GM18861 (cell line): ENCODE measurements around the gene KRTAP10-4.
"Not testable (repeated sequence)": the region's sequence is repeated elsewhere in the genome, so short reads cannot be mapped to it uniquely, and the experiment has no call there.

Experiments used
- ATAC-seq: cut with Tn5 transposase; IDR thresholded peaks from one replicate; pipeline ENCODE4 v1.9.1; 2021; ENCODE audit not compliant: unreplicated experiment

The KRTAP10-4 gene, protein sequence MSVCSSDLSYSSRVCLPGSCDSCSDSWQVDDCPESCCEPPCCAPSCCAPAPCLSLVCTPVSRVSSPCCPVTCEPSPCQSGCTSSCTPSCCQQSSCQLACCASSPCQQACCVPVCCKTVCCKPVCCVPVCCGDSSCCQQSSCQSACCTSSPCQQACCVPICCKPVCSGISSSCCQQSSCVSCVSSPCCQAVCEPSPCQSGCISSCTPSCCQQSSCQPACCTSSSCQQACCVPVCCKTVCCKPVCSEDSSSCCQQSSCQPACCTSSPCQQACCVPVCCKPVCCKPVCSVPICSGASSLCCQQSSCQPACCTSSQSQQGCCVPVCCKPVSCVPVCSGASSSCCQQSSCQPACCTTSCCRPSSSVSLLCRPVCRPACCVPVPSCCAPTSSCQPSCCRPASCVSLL

DNA sequence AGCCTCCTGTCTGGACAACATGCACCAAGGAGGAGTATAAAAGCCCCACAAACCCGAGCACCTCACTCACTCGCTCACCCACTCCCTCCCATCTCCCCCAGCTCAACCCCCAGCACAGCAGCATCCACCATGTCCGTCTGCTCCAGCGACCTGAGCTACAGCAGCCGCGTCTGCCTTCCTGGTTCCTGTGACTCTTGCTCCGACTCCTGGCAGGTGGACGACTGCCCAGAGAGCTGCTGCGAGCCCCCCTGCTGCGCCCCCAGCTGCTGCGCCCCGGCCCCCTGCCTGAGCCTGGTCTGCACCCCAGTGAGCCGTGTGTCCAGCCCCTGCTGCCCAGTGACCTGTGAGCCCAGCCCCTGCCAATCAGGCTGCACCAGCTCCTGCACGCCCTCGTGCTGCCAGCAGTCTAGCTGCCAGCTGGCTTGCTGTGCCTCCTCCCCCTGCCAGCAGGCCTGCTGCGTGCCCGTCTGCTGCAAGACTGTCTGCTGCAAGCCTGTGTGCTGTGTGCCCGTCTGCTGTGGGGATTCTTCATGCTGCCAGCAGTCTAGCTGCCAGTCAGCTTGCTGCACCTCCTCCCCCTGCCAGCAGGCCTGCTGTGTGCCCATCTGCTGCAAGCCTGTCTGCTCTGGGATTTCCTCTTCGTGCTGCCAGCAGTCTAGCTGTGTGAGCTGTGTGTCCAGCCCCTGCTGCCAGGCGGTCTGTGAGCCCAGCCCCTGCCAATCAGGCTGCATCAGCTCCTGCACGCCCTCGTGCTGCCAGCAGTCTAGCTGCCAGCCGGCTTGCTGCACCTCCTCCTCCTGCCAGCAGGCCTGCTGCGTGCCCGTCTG, at the start of gene KRTAP10-4:
KRTAP10-4 (plus strand) TSS at position 100 of the 827 bp plus-strand sequence; CDS start at position 130, 30 bp downstream.
- ATAC-seq: not testable (repeated sequence)

DNA sequence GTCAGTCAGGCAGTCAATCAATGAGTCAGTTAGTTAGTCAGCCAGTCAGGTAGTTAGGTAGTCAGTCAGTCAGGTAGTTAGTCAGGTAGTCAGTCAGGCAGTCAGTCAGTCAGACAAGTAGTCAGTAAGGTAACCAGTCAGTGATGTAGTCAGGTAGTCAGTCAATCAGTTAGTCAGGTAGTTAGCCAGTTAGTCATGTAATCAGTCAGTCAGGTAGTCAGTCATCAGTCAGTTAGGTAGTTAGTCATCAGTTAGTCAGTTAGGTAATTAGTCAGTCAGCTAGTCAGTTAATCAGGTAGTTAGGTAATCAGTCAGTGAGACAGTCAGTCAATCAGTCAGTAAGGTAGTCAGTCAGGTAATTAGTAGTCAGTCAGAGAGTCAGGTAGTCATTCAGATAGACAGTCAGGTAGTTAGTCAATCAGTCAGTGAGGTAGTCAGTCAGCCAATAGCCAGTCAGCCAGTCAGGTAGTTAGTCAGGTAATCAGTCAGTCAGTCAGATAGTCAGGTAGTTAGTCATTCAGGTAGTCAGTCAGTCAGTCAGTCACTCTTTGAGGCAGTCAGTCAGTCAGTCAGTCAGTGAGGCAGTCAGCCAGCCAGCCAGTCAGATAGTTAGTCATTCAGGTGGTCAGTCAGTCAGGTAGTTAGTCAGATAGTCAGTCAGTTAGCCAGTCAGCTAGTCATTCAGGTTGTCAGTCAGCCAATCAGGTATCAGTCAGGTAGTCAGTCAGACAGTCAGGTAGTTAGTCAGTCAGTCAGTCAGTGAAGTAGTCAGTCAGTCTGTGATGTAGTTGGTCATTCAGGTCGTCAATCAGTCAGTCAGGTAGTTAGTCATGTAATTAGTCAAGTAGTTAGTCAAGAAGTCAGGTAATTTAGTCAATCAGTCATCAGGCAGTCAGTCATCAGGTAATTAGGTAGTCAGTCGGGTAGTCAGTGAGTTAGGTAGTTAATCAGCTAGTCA, 48.8 kb upstream of the KRTAP10-4 start:
- ATAC-seq: no peak

DNA sequence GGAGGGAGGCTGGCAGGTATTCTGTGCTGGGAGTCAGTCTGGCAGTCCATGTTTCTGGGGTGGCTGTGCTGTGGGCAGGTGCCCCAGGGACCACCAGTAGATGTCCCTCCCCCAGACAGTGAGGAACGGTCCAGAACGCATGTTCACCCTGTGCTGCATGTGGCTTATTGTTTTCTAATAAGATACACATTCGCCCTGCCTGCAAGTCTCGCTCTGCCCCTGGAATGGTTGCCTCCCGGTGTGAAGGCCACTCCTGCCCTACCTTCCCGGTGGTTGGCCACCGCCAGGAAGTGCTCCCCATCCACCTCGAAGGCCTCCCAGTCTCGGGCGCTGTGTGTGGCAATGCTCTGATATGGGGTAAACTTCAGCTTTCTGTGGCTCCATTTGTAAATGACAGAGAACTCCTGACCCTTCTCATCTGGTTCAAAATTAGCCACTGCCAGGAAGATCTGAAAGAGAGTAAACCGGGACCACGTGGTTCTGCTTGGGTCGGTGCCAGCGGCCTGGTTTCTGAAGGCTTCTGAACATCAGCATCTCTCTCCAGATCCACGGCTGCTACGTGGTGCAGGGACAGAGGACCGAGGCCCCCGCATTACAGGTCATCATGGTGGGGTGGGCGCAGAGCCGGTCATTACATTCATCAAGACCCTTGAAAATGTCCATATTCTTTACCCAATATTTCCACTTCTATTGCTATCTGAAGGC, 48.0 kb upstream of the KRTAP10-4 start:
- no peak for ATAC-seq

DNA sequence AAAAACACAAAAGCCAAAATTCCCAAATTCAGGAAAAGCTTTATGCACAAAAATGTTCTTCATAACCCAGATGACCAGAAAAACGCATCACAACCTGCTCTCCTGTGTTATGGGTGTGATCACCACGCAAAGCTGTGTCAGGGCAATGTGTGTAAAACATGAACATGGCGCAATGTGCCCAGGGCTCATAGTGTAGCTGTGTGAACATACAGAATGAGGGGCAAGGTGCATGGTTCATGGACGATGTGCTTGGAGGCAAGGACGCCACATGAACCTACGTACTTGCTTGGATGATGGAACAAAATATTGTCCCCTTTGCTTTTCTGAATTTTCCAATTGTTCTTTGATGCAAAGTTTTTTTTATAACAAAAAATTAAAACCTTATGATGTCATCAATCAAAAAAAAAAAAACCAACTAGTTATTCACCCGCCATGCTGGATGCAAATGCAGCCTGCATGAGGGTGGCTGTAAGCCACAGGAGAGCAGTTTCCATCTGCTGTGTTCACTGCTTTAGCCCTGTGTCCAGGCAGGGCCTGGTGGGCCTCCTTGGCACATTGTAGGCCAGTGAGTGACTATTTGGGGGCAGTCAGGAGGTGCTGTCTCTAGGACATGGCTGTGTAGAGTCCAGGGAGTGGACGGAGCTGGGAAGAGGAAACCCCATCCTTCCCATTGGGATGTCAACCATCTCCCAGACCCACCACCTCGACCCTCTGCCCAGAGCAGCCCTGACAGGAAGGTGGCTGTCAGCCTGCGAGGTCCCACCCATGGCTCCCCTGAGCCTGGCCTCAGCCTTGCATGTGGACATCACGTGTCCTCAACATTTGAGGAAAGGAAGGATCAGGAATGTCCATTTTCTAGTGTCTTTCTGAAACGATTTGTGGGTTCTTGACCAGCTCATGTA, 47.2 kb upstream of the KRTAP10-4 start:
- ATAC-seq: no peak

DNA sequence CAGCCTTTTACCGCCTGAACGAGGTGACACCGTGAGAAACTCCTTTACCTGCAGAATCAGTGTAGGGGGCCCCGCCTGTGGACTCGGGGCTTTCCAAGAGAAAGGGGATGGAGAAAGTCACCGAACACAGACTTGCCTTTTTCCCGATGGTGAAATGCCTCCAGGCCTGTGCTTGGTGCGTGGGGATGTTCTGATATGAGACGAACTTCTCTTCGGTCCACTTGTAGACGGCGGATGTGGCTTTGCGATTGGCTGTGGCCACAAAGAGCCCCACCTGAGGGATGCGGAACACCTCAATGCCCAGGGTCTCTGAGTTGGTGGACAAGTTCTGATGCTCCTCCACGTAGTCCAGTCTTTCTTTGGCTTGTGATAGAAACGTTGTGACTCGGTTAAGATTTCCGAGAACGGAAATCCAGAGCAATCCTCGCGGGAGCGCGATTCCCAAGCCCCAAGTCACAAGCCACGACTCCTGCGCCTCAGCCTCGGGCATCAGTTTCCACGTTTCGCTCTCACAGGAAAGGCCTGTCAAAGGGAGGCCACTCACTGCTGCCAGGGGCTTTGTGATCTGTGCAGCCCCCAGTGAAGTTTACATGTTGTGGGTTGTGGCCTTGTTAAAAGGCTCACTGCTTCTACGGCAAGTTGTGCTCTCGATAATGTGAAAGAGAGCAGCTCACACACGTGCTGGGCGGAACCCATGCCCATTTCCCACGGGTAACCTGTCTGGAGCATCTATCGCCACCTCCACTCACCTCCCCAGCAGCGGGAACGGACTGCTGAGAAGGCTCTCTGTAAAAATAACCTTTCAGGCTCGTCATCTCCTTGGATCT, 46.2 kb upstream of the KRTAP10-4 start:
- no peak for ATAC-seq

DNA sequence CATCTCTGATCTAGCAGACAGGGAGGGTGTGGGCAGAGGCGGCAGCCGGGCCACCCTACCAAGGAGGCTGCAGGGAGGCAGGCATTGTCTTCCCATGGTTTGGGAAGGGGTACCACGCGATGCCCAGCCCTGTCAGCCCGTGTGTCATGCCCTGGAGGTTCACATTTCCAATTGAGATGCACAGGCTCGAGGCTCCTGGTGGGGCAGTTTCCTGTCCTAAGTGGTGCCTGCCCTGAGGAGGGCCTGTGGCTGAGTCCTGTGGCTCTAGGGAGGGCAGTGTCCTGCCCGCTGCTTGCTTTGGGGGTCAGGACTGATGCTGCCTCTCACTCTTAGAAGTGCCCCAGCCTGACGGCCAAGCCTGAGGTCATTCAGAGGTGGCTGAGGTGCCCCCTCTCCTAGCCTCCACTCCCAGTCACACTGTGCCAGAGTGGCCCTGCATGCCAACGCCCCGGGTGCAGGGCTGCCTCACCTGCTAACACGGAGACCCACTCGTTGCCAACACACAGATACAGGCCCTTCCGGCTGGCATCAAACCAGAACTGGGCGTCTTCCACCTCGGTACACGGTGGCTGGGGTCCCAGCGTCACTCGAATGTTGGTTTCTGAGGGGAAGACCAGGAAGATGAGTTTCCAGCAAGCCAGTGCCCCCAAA, 45.4 kb upstream of the KRTAP10-4 start:
- ATAC-seq: no peak

DNA sequence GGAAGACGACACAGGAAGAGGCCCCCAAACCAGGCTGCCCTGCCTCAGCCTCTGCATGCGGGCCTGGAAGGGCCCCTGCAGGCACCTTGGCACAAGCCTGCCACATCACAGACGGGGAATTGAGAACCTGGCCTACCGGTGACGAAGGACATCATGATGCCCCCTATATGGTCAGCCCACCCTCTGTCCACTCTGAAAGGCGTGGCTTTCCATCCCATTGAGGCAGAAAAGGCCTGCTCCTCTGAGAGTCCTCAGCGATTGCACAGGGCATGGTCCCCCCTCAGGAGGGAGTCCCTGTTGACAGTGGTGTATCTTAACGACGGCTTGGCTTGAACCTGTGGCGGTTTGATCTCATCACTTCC, 44.9 kb upstream of the KRTAP10-4 start:
- ATAC-seq: no peak

DNA sequence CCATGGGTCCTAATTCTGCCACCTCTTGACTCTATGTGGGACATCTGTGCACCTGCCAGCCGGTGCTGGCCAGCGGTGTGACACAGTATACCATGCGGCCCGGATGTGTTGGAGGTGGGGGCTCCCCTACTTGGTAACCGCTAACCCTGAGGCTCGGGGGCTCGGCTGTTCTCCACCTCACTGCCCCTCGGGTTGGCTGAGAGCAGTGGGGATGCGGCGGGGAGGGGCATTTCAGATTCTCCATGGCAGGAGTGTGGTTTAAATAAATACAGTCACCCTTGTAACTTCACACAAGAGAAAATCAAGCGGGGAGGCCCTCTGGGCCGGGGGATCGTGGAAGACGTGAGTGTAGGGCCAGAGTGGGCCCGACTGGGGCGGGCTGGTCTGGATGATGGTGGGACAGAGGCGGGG, 44.5 kb upstream of the KRTAP10-4 start:
- no peak for ATAC-seq

DNA sequence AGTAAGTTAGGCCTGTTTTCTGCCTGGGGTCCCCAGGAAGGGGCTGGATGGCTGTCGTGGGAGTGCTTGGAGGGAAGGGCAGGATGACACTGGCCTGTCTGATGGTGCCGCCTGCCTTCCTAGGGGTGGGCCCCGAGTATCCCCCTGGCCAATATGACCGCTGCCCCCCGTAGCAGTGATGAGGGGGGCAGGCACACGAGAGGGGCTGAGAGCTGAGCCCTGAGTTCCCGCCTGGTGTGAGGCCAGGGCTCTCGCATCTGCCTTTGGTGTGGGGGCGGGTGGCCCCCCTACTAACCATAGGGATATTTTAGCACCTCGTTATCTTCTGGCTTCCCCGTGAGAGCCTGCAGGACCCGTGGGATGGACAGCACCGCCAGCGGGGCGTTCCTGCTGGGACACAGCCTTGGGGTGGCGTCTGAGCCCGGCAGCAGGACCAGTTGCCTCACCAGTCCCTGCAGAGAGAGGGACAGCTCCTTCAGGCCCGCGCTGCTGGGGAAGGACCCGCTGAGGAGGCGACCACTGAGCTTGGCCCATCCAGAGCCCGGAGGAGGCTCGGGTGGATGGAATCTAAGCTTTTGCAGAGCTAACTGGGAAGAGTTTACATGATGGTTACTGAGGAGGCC, 43.9 kb upstream of the KRTAP10-4 start:
- ATAC-seq: no peak

DNA sequence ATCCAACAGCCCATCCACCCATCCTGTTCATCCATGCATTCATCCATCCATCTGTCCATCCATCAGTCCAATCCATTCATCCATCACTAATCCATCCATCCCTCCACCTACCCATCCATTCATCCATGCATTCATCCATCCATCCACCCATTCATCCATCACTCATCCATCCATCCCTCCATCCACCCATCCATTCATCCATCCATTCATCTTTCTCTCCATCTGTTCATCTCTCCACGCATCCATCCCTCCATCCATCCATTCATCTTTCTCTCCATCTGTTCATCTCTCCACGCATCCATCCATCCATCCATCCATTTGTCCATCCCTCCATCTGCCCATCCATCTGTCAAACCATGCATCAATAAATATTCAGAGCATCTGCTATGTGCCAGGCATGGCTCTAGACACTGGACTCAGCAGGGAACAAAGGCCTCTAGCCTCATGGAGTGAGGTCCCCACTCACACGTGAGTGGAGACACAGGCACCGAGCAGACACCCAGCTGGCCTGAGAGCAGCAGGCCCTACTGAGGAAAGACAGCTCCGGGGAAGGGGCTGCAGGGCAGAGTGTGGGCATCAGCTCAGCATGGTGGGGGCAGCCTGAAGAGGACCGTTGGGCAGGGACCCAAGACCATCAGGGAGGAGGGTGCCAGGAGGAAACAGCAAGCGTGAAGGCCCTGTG, 43.2 kb upstream of the KRTAP10-4 start:
- ATAC-seq: no peak

DNA sequence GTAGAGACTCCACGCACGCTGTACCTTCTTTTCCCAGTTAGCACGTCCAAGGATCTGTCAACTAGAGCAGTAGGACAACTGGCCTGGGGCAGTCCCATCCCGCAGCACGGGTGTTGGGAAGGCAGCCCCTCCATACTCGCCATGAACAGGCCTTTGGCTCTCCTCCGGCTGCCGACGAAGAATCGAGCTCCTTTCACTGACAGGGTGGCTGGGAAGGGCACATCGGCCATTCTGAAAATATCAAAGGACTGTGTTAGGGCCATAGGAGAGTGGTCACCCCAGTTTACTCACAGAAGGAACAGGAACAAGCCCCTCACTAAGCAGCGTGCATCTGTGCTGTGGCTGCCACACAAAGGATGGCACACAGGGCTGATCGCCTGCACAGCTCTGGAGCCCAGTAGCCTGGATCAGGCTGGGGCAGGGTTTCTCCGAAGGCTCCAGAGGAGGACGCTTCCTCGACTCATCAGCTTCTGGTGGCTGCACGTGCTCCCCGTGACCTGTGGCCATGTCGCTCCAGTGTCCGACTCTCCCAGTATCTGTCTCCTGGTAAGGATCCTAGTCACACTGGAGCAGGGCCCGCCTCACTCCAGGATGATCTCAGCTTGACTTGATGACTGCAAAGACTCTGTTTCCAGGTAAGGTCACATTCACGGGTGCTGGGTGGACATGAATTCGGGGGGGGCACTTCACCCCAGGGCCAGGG, 42.5 kb upstream of the KRTAP10-4 start:
- ATAC-seq: no peak

DNA sequence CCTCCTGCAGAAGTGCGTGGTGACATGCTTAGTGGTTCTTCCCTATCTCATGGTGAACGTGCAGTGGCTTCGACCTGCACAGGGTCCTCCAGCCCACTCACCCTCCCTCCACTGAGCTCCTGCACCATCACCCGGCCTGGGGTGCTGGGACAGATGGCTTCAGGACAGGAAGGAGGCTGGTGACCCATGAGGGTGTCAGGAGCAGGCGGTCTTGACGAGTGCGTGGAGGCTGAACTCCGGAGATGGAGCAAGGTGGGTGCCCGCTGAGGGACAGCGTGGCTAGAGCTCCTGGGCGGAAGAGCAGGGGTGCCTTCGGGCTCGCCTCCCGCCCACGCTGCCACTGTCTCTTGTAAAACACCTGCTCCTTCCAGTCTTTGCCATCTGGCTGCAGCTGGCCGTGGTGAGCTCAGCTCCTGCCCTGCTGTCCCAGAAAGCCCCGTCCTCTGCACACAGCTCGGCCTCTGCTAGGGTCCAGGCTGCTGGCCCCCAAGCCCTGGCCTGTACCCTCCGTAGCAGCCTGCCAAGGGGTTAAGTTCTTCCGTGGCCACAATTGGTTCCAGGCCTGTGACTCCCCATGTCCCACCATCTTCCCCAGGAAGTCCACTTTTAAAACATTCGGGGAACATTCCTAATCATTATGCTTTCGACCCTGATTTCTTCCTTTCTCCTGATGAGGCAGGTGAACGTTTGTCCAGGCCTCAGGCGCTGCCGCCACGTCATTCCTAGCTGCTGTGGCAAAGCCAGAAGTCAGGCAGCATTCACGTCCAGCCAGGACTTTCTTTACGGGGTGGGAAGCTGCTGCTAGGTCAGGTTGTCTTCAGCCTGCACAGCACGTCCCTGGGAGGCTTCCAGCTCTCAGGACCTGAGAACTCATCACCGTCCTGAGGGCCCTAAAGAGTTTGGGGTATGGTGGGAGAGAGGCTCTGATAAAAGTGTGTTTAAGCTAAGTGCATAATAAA, 41.6 kb upstream of the KRTAP10-4 start:
- ATAC-seq: no peak

DNA sequence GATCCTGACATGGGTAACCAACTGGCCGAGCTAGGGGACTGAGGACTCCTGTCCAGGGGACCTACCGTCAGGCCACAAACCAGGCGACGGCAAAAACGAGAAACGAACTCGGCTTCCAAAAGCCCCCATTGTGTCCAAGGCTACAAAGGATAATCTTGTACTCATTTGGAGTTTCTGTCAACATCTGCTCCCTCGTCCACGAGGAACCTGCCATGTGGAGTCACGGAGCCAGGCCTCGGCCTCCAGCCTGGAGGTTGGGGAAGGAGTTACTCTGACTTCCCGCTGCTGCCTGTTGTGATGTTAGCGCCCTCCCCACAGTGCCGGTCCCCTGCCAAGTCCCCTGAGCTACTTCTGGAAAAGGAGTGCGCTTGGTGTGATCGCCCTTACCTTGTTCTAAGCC, 40.8 kb upstream of the KRTAP10-4 start:
- ATAC-seq: no peak

DNA sequence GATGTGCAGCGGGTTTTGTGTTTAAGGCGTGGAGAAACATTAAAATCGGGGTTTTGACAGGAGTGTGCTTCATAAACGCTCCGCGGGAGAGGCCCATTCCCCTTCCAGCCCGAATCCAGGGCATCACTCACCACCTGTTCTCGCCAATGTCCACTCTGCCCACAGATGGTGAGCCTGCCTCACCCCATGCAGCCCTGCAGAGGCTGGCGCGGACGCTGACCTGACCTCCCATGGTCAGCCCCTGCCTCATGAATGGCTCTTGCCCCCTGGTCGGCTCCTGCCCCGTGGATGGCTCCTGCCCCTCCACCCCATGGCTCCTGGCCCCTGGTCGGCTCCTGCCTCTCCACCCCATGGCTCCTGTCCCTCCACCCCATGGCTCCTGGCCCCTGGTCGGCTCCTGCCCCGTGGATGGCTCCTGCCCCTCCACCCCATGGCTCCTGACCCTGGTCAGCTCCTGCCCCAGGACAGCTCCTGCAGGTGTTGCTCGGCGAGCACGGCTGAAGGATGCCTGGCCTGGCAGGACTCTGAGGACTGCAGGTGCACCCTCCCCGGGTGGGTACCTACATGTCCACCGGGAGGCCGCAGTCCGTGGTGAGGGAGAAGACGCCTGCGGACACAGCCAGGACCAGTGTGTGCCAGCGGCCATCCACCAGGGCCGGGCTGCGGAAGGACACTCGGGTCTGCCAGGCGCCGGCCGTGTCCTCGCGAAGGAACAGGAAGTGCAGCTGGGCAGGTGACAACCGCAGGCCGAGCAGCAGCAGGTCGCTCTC, 40.2 kb upstream of the KRTAP10-4 start:
- ATAC-seq: no peak
